ENCODE data around the gene PCDHB10.
"Not testable (repeated sequence)": the region's sequence is repeated elsewhere in the genome, so short reads cannot be mapped to it uniquely, and the experiment has no call there.

PCDHB10 gene

GRCh38 chr5:141188682-141189081 lies 3.5 kb upstream of the PCDHB10 start:
- not testable (repeated sequence) for DNase-seq

DNA sequence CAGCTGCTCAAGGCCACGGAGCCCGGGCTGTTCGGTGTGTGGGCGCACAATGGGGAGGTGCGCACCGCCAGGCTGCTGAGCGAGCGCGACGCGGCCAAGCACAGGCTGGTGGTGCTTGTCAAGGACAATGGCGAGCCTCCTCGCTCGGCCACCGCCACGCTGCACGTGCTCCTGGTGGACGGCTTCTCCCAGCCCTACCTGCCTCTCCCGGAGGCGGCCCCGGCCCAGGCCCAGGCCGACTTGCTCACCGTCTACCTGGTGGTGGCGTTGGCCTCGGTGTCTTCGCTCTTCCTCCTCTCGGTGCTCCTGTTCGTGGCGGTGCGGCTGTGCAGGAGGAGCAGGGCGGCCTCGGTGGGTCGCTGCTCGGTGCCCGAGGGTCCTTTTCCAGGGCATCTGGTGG lies 3.0 kb upstream of the PCDHB10 start:
- DNase-seq = not testable (repeated sequence)

DNA sequence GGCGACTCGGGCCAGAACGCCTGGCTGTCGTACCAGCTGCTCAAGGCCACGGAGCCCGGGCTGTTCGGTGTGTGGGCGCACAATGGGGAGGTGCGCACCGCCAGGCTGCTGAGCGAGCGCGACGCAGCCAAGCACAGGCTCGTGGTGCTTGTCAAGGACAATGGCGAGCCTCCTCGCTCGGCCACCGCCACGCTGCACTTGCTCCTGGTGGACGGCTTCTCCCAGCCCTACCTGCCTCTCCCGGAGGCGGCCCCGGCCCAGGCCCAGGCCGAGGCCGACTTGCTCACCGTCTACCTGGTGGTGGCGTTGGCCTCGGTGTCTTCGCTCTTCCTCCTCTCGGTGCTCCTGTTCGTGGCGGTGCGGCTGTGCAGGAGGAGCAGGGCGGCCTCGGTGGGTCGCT lies 2.2 kb downstream of the PCDHB10 start:
- DNase-seq = not testable (repeated sequence)

- no peak for DNase-seq
Measured at GRCh38 chr5:141196363-141196762, 4.2 kb downstream of the PCDHB10 start.

GRCh38 chr5:141199359-141200235 lies 7.4 kb downstream of the PCDHB10 start, which contains the start of gene PCDHB11:
TSS of gene PCDHB11 (plus strand) at chr5:141199627. CDS start at chr5:141199775, 148 bp downstream.
- peak; percentile 59 for DNase-seq

- DNase-seq = not testable (repeated sequence)
Measured at GRCh38 chr5:141201126-141201525, 9.0 kb downstream of the PCDHB10 start.

GRCh38 chr5:141201646-141202045 lies 9.5 kb downstream of the PCDHB10 start:
- not testable (repeated sequence) for DNase-seq

- no peak for DNase-seq
Measured at GRCh38 chr5:141208478-141208877, 16.3 kb downstream of the PCDHB10 start, which contains the start of gene PCDHB12. TSS of gene PCDHB12 (plus strand) at chr5:141208719. CDS start at chr5:141208908, 189 bp downstream.

GRCh38 chr5:141210281-141210680 lies 18.1 kb downstream of the PCDHB10 start:
- DNase-seq = not testable (repeated sequence)

GRCh38 chr5:141210849-141211248 lies 18.7 kb downstream of the PCDHB10 start:
- not testable (repeated sequence) for DNase-seq

DNA sequence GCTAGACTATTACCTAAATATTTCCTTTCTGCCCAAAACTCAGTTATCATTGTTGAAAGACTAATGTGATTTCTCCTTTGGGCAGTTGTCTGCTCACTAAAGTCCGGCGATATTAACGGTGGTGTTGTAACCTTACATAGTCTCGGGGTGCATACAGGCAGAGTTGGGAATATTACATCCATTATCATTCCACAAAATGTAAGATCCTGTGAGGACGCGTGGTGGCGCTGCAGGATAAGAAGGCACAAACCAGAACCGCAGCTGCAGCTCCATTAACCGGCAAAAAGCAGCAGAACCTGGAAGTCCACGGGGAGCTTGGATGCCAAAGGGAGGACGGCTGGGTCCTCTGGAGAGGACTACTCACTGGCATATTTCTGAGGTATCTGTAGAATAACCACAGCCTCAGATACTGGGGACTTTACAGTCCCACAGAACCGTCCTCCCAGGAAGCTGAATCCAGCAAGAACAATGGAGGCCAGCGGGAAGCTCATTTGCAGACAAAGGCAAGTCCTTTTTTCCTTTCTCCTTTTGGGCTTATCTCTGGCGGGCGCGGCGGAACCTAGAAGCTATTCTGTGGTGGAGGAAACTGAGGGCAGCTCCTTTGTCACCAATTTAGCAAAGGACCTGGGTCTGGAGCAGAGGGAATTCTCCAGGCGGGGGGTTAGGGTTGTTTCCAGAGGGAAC lies 21.6 kb downstream of the PCDHB10 start, which contains the start of gene PCDHB13:
Gene PCDHB13, plus strand, starts transcription at position 264 of the 684 bp plus-strand sequence. Its CDS starts 205 bp downstream, at position 469.
- DNase-seq = peak; percentile 76

DNA sequence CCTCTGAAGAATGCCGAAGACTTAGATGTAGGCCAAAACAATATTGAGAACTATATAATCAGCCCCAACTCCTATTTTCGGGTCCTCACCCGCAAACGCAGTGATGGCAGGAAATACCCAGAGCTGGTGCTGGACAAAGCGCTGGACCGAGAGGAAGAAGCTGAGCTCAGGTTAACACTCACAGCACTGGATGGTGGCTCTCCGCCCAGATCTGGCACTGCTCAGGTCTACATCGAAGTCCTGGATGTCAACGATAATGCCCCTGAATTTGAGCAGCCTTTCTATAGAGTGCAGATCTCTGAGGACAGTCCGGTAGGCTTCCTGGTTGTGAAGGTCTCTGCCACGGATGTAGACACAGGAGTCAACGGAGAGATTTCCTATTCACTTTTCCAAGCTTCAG lies 22.4 kb downstream of the PCDHB10 start:
- DNase-seq = not testable (repeated sequence)

- not testable (repeated sequence) for DNase-seq
Measured at GRCh38 chr5:141215504-141215903, 23.4 kb downstream of the PCDHB10 start.

DNA sequence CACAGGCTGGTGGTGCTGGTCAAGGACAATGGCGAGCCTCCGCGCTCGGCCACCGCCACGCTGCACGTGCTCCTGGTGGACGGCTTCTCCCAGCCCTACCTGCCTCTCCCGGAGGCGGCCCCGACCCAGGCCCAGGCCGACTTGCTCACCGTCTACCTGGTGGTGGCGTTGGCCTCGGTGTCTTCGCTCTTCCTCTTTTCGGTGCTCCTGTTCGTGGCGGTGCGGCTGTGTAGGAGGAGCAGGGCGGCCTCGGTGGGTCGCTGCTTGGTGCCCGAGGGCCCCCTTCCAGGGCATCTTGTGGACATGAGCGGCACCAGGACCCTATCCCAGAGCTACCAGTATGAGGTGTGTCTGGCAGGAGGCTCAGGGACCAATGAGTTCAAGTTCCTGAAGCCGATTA lies 23.9 kb downstream of the PCDHB10 start:
- not testable (repeated sequence) for DNase-seq

- no peak for DNase-seq
Measured at GRCh38 chr5:141223112-141223783, 31.1 kb downstream of the PCDHB10 start, which contains the start of gene PCDHB14. TSS of gene PCDHB14 (plus strand) at chr5:141223343. CDS start at chr5:141223506, 163 bp downstream.

GRCh38 chr5:141224844-141225243 lies 32.7 kb downstream of the PCDHB10 start:
- not testable (repeated sequence) for DNase-seq

GRCh38 chr5:141225421-141225820 lies 33.3 kb downstream of the PCDHB10 start:
- DNase-seq = not testable (repeated sequence)

- DNase-seq = no peak
Measured at GRCh38 chr5:141234109-141234667, 42.0 kb downstream of the PCDHB10 start.

DNA sequence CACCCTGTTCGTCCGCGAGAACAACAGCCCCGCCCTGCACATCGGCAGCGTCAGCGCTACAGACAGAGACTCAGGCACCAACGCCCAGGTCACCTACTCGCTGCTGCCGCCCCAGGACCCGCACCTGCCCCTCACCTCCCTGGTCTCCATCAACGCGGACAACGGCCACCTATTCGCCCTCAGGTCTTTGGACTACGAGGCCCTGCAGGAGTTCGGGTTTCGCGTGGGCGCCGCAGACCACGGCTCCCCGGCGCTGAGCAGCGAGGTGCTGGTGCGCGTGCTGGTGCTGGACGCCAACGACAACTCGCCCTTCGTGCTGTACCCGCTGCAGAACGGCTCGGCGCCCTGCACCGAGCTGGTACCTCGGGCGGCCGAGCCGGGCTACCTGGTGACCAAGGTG lies 43.8 kb downstream of the PCDHB10 start:
- DNase-seq = not testable (repeated sequence)

DNA sequence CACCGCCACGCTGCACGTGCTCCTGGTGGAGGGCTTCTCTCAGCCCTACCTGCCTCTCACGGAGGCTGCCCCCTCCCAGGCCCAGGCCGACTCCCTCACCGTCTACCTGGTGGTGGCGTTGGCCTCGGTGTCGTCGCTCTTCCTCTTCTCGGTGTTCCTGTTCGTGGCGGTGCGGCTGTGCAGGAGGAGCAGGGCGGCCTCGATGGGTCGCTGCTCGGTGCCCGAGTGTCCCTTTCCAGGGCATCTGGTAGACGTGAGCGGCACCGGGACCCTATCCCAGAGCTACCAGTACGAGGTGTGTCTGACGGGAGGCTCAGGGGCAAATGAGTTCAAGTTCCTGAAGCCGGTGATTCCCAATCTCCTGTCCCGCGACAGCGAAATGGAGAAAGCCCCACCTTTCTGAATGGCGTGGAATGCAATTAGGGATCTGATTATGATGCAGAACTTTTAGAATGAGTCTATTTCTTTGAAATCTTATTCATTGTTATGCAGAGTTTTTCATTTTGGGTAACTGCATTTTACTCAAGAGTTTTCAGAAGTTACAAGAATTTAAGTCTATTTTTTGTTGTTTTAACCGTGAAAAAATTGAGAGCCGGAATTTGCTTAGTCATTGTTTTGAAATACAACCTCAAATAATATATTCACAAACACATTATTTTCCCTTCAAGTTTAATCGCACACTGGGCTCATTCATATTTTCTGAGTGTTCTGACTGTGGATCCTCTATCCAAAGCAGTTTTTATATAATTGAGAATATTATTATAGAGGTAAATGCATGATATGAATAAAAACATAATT lies 44.6 kb downstream of the PCDHB10 start:
- no peak for DNase-seq

GRCh38 chr5:141241496-141241895 lies 49.3 kb downstream of the PCDHB10 start:
- DNase-seq = no peak

Data from NCI-H1436 (cell line).